NCI-H146 treated with DMSO at 0.1 percent for 48 hours (cell line): ENCODE results near the gene NHERF2.

ENCODE experiments used
- DNase-seq: peaks from one replicate; lab custom pipeline; 2025; ENCODE audit not compliant: unreplicated experiment; lab: John Stamatoyannopoulos, UW

The NHERF2 gene

GRCh38 chr16:2079311-2079800, 52.7 kb downstream of the NHERF2 start:
- DNase-seq = no peak

GRCh38 chr16:2079991-2080390, 53.3 kb downstream of the NHERF2 start:
- DNase-seq = no peak

GRCh38 chr16:2081201-2082084, 54.7 kb downstream of the NHERF2 start:
- DNase-seq = no peak

GRCh38 chr16:2082171-2082982, 55.7 kb downstream of the NHERF2 start:
- no peak for DNase-seq

- no peak for DNase-seq
These were observed 56.3 kb downstream of the NHERF2 start for GRCh38 chr16:2082983-2083364.

- no peak for DNase-seq
These were observed 56.7 kb downstream of the NHERF2 start for GRCh38 chr16:2083409-2083808.

GRCh38 chr16:2083876-2084780, 57.4 kb downstream of the NHERF2 start:
- no peak for DNase-seq

GRCh38 chr16:2084895-2085625, 58.4 kb downstream of the NHERF2 start:
- no peak for DNase-seq

GRCh38 chr16:2085669-2086068, 59.0 kb downstream of the NHERF2 start:
- no peak for DNase-seq

GRCh38 chr16:2086106-2086742, 59.5 kb downstream of the NHERF2 start:
- DNase-seq = no peak

- no peak for DNase-seq
These were observed 60.4 kb downstream of the NHERF2 start for GRCh38 chr16:2086812-2087747.

- DNase-seq = no peak
These were observed 61.3 kb downstream of the NHERF2 start for GRCh38 chr16:2087748-2088631.
